Endothelial cell of umbilical vein (primary cell): Measurements from ENCODE around the gene SLC5A2. TPM values are rescaled to one million over a fixed set of nuclear protein-coding genes. Genes with fewer than 3 reads are reported as not detected.

ENCODE experiments used
- BruUV-seq: library from RNA; stranded (reverse); fragments of 400-500 nt; replicated peaks from 2 replicates; lab custom pipeline; 2021; lab: Mats Ljungman, UMichigan
- CTCF ChIA-PET: fragments of 300-600, 350-600 bp; sonication (Branson Sonifier 250); formaldehyde crosslinking; loops from one replicate; lab custom pipeline; 2021; ENCODE audit warnings: antibody characterized with exemption, inconsistent platforms; lab: Charles Lee
- POLR2A ChIA-PET: fragments of 300-600, 350-600 bp; sonication (Branson Sonifier 250); formaldehyde crosslinking; loops from one replicate; lab custom pipeline; 2021; ENCODE audit warnings: antibody characterized with exemption, inconsistent platforms; lab: Charles Lee
- DNase-seq: peaks from one replicate; pipeline ENCODE4 v3.0.0-alpha.2; 2011; ENCODE audit warnings: low read depth, low spot score
- FAIRE-seq: peaks from 2 replicates; lab custom pipeline; 2011; peaks lifted over from hg19 to GRCh38; lab: Jason Lieb, UNC
- H2AFZ ChIP-seq: 2 replicates; pipeline ENCODE4 v1.6.0; 2012; ENCODE audit warnings: low read depth, low read length, control low read depth, inconsistent platforms
- H3K27ac ChIP-seq: 2 replicates; pipeline ENCODE4 v1.5.1; 2011; ENCODE audit warnings: low read depth, mild to moderate bottlenecking, control low read depth, low read length, moderate library complexity; ENCODE audit not compliant: insufficient read depth
- H3K27me3 ChIP-seq, 2 experiments: 2 replicates each; pipeline versions ENCODE4 v1.6.0 to v1.6.1; 2011; ENCODE audit warnings: low read length in 2 of 2, mixed read lengths in 1 of 2; ENCODE audit not compliant: control insufficient read depth in 2 of 2, insufficient read depth in 2 of 2
- H3K36me3 ChIP-seq, 2 experiments: 2 replicates in 1 of 2; 3 replicates in 1 of 2; pipeline ENCODE4 v1.5.1; 2011; ENCODE audit warnings: low read length in 2 of 2, mild to moderate bottlenecking in 1 of 2, moderate library complexity in 1 of 2; ENCODE audit not compliant: control insufficient read depth in 2 of 2, insufficient read depth in 2 of 2; ENCODE audit errors: extremely low read depth in 1 of 2
- H3K4me1 ChIP-seq: 3 replicates; pipeline ENCODE4 v1.5.1; 2011; ENCODE audit warnings: mild to moderate bottlenecking, low read length; ENCODE audit not compliant: control insufficient read depth, insufficient read depth; ENCODE audit errors: extremely low read depth
- H3K4me2 ChIP-seq: 2 replicates; pipeline ENCODE4 v1.6.1; 2011; ENCODE audit warnings: low read length, control low read depth, mixed read lengths; ENCODE audit not compliant: insufficient read depth
- H3K4me3 ChIP-seq, 3 experiments: fragments of 200-600 bp in 1 of 3; sonication (generic), shearing (Covaris generic) in 1 of 3; replicated peaks in 1 of 3; 2 replicates each; pipeline ENCODE4 v1.5.1; 2011 to 2016; ENCODE audit warnings: control low read depth in 3 of 3, low read length in 3 of 3, mild to moderate bottlenecking in 2 of 3, inconsistent platforms in 1 of 3, low read depth in 1 of 3, moderate library complexity in 1 of 3; ENCODE audit not compliant: insufficient read depth in 1 of 3
- H3K79me2 ChIP-seq: 2 replicates; pipeline ENCODE4 v1.6.0; 2012; ENCODE audit warnings: low read length, inconsistent platforms; ENCODE audit not compliant: control insufficient read depth, insufficient read depth
- H3K9ac ChIP-seq: replicated peaks from 2 replicates; pipeline ENCODE3; 2011; ENCODE audit warnings: low read length, control low read depth; ENCODE audit not compliant: insufficient read depth; ENCODE audit errors: extremely low read depth
- H3K9me1 ChIP-seq: replicated peaks from 3 replicates; pipeline ENCODE4 v1.6.0; 2011; ENCODE audit warnings: mild to moderate bottlenecking, low read length; ENCODE audit not compliant: control insufficient read depth, insufficient read depth; ENCODE audit errors: extremely low read depth
- H3K9me3 ChIP-seq: replicated peaks from 2 replicates; pipeline ENCODE4 v1.5.1; 2012; ENCODE audit warnings: low read length, inconsistent platforms; ENCODE audit not compliant: control insufficient read depth, insufficient read depth
- H4K20me1 ChIP-seq: replicated peaks from 2 replicates; pipeline ENCODE3; 2011; ENCODE audit warnings: mild to moderate bottlenecking, low read length; ENCODE audit not compliant: control insufficient read depth, insufficient read depth; ENCODE audit errors: extremely low read depth
- CTCF ChIP-seq, 2 donors: IDR thresholded peaks; 1 replicate in 1 of 2; 2 replicates in 1 of 2; pipeline ENCODE4 v1.5.1; 2011; ENCODE audit warnings: low read length in 2 of 2, mild to moderate bottlenecking in 2 of 2, moderate library complexity in 2 of 2, control low read depth in 1 of 2, inconsistent platforms in 1 of 2, low read depth in 1 of 2; ENCODE audit not compliant: insufficient read depth in 1 of 2; ENCODE audit errors: extremely low read depth in 1 of 2
- EZH2 ChIP-seq: IDR thresholded peaks from 2 replicates; pipeline ENCODE4 v1.6.1; 2012; ENCODE audit warnings: borderline replicate concordance, low read depth, mild to moderate bottlenecking, moderate library complexity, low read length, inconsistent platforms; ENCODE audit not compliant: severe bottlenecking
- FOS ChIP-seq: IDR thresholded peaks from 2 replicates; pipeline ENCODE4 v1.6.1; 2011; ENCODE audit warnings: mild to moderate bottlenecking, low read length, moderate library complexity, borderline replicate concordance; ENCODE audit not compliant: insufficient read depth
- GATA2 ChIP-seq: IDR thresholded peaks from 2 replicates; pipeline ENCODE4 v1.7.0; 2011; ENCODE audit warnings: low read depth, mild to moderate bottlenecking, moderate library complexity, mixed read lengths, low read length; ENCODE audit not compliant: insufficient read length, insufficient read depth
- JUN ChIP-seq: IDR thresholded peaks from 2 replicates; pipeline ENCODE4 v1.6.1; 2011; ENCODE audit warnings: borderline replicate concordance, low read depth; ENCODE audit not compliant: insufficient read length, insufficient read depth
- MAX ChIP-seq: IDR thresholded peaks from 2 replicates; pipeline ENCODE4 v1.6.1; 2011; ENCODE audit not compliant: insufficient read depth, insufficient read length
- MYC ChIP-seq: IDR thresholded peaks from one replicate; pipeline ENCODE4 v1.6.1; 2011; ENCODE audit warnings: mild to moderate bottlenecking, low read depth, low read length
- POLR2A ChIP-seq: IDR thresholded peaks from 2 replicates; pipeline ENCODE4 v1.6.1; 2012; ENCODE audit warnings: low read depth, mild to moderate bottlenecking, control low read depth, low read length
- dilution Hi-C: fragments of 300-500 bp; cut with MboI; formaldehyde crosslinking; loops from one replicate; pipeline ENCODE4 v1.15.0; 2019; ENCODE audit warnings: low sequenced_read_pairs; ENCODE audit not compliant: extremely low pct_ligation_motif_present
- intact Hi-C: fragments of 100-400 bp; cut with micrococcal nuclease; formaldehyde crosslinking; loops from one replicate; pipeline ENCODE4 v1.10.0; 2022
- polyA plus RNA-seq, 4 experiments: library from polyadenylated mRNA; depleted of rRNA in 3 of 4; stranded (reverse) in 3 of 4; unstranded in 1 of 4; fragments of >200 nt; gene quantifications; 2 replicates each; pipeline versions ENCODE4 v1.2.1 to v1.2.3, GENCODE V29; 2011 to 2012; ENCODE audit warnings: missing spikeins in 1 of 4
- total RNA-seq: library from RNA; stranded (reverse); gene quantifications from 2 replicates; pipeline ENCODE4 v1.2.3, GENCODE V29; 2021

SLC5A2 gene
- total and polyA plus RNA-seq, 2 donors (not counting 3 experiments of a cell fraction or from before 2014, with no cell fraction given): 0.03 TPM; not detected in 1

GRCh38 chr16:31496670-31497069, 13.7 kb downstream of the SLC5A2 start:
- H3K4me2 ChIP-seq: no peak overlapping the region
- H3K4me1 ChIP-seq: no peaks in the 10 kb centered on the region
- intact Hi-C loops: no loop called here
- H3K9ac ChIP-seq: no peak overlapping the region
- ChIA-PET POLR2A (no interaction called here), CTCF (interaction anchor here (1.3 kb wide), 1 partner anchor 24 kb away, joined by 3 read pairs; no protein-coding TSS in a partner anchor)
- FAIRE-seq (no peak), DNase-seq (no peak)
- TF ChIP-seq JUN (no peak), POLR2A (no peak), MYC (no peak), GATA2 (no peak), CTCF (IDR thresholded peaks at IDR 0.05; ENCODE audit: extremely low read depth in 1 of 2, insufficient read depth in 1 of 2, low read depth in 1 of 2, low read length in 2 of 2) (no peak), EZH2 (no peak), MAX (no peak), FOS (no peak)
- H3K27ac ChIP-seq: no peak overlapping the region
- H3K4me3 ChIP-seq: no peak overlapping the region
- no peak overlapping the region for H2AFZ ChIP-seq
- H3K9me1 ChIP-seq: no peaks in the 10 kb centered on the region
- no TSS peak for BruUV-seq
- H3K79me2 ChIP-seq: no peaks in the 10 kb centered on the region
- H3K36me3 ChIP-seq: peaks cover 8 to 20% of the 10 kb centered on the region in 2 experiments
- no peaks in the 10 kb centered on the region for H3K9me3 ChIP-seq
- no peaks in the 10 kb centered on the region for H4K20me1 ChIP-seq
- dilution Hi-C loops: no loop called here
- H3K27me3 ChIP-seq: no peaks in the 10 kb centered on the region
